T-cell (primary cell): ENCODE results near the gene MUC2. TPM values are rescaled to one million over a fixed set of nuclear protein-coding genes. Genes with fewer than 3 reads are reported as not detected.

Experiments
- ATAC-seq, 4 experiments: fragments of 200-7000 bp in 3 of 4; fragments of 150-1000 bp in 1 of 4; cut with Tn5 transposase; replicated peaks in 1 of 4; 1 replicate in 3 of 4; 2 replicates in 1 of 4; pipeline ENCODE4 v1.10.0; 2021; ENCODE audit warnings: moderate library complexity in 3 of 4, mild to moderate bottlenecking in 2 of 4, moderate number of reproducible peaks in 1 of 4
- CTCF ChIA-PET, 2 donors: fragments of 300-600 bp; sonication (Branson Sonifier 250); formaldehyde crosslinking; loops; one replicate each; lab custom pipeline; 2022; ENCODE audit warnings: antibody characterized with exemption in 2 of 2; lab: Charles Lee
- POLR2A ChIA-PET, 2 donors: fragments of 300-600 bp; sonication (Branson Sonifier 250); formaldehyde crosslinking; loops; one replicate each; lab custom pipeline; 2022; ENCODE audit warnings: antibody characterized with exemption in 2 of 2; lab: Charles Lee
- DNase-seq, 35 experiments: peaks; one replicate each; pipeline versions ENCODE4 v3.0.0 to v3.0.0-alpha.2; 2013 to 2023
- H3K27ac ChIP-seq: one replicate; pipeline ENCODE4 v1.5.1; 2013; ENCODE audit warnings: low read length
- H3K27me3 ChIP-seq, 2 experiments: replicated peaks in 1 of 2; 1 replicate in 1 of 2; 2 replicates in 1 of 2; pipeline versions ENCODE4 v1.6.1 to v1.7.0; 2013; ENCODE audit warnings: low read length in 1 of 2, mixed read lengths in 1 of 2; ENCODE audit not compliant: control insufficient read depth in 2 of 2, insufficient read depth in 2 of 2; ENCODE audit errors: extremely low read depth in 1 of 2
- H3K36me3 ChIP-seq, 2 donors: 1 replicate in 1 of 2; 2 replicates in 1 of 2; pipeline versions ENCODE4 v1.6.1 to v1.7.0; 2013; ENCODE audit warnings: low read length in 1 of 2; ENCODE audit not compliant: control insufficient read depth in 2 of 2, insufficient read depth in 1 of 2; ENCODE audit errors: extremely low read depth in 1 of 2
- H3K4me1 ChIP-seq, 2 experiments: 1 replicate in 1 of 2; 2 replicates in 1 of 2; pipeline versions ENCODE4 v1.6.1 to v1.7.0; 2013; ENCODE audit warnings: low read length in 2 of 2, mixed read lengths in 1 of 2; ENCODE audit not compliant: insufficient read depth in 2 of 2, control insufficient read depth in 1 of 2; ENCODE audit errors: extremely low read depth in 1 of 2
- H3K4me3 ChIP-seq, 2 donors: 1 replicate in 1 of 2; 2 replicates in 1 of 2; pipeline versions ENCODE4 v1.5.1 to v1.7.0; 2013; ENCODE audit warnings: mild to moderate bottlenecking in 2 of 2, low read length in 1 of 2, moderate library complexity in 1 of 2; ENCODE audit not compliant: control insufficient read depth in 1 of 2; ENCODE audit errors: extremely low read depth in 1 of 2
- H3K9me3 ChIP-seq: 2 replicates; pipeline ENCODE4 v1.7.0; 2013
- H3K27ac Mint-ChIP-seq, 2 donors: one replicate each; pipeline ENCODE4 v1.8.0; 2020 to 2021; ENCODE audit warnings: mild to moderate bottlenecking in 2 of 2, mixed read lengths in 2 of 2
- H3K27me3 Mint-ChIP-seq, 2 donors: one replicate each; pipeline ENCODE4 v1.8.0; 2021 to 2022; ENCODE audit warnings: mixed read lengths in 2 of 2
- H3K36me3 Mint-ChIP-seq: one replicate; pipeline ENCODE4 v1.8.0; 2021; ENCODE audit warnings: mixed read lengths
- H3K4me1 Mint-ChIP-seq, 3 donors: one replicate each; pipeline ENCODE4 v1.8.0; 2020 to 2022; ENCODE audit warnings: mixed read lengths in 3 of 3, mild to moderate bottlenecking in 1 of 3
- H3K4me3 Mint-ChIP-seq, 3 donors: one replicate each; pipeline ENCODE4 v1.8.0; 2020 to 2022; ENCODE audit warnings: mild to moderate bottlenecking in 3 of 3, mixed read lengths in 3 of 3, moderate library complexity in 3 of 3
- H3K9me3 Mint-ChIP-seq, 3 donors: one replicate each; pipeline ENCODE4 v1.8.0; 2020 to 2022; ENCODE audit warnings: mixed read lengths in 3 of 3
- WGBS: methylation state at CpG from one replicate; pipeline ENCODE4 v1.1.5; 2013; ENCODE audit warnings: missing lambda C conversion rate; ENCODE audit not compliant: insufficient coverage; 5-methylcytosine and 5-hydroxymethylcytosine counted together
- total RNA-seq, 35 experiments: library from RNA in 6 of 35; stranded (reverse) in 6 of 35; fragments of 120-200 nt in 1 of 35; gene quantifications; one replicate each; pipeline versions ENCODE4 v1.2.1 to v1.2.4 and lab custom pipeline; 2013 to 2026

MUC2 gene
- total RNA-seq, 5 donors from 2014 or later (not counting 1 experiment from before 2014, with no cell fraction given): 0.12 to 1.4 (median 0.53) TPM; not detected in 2

DNA sequence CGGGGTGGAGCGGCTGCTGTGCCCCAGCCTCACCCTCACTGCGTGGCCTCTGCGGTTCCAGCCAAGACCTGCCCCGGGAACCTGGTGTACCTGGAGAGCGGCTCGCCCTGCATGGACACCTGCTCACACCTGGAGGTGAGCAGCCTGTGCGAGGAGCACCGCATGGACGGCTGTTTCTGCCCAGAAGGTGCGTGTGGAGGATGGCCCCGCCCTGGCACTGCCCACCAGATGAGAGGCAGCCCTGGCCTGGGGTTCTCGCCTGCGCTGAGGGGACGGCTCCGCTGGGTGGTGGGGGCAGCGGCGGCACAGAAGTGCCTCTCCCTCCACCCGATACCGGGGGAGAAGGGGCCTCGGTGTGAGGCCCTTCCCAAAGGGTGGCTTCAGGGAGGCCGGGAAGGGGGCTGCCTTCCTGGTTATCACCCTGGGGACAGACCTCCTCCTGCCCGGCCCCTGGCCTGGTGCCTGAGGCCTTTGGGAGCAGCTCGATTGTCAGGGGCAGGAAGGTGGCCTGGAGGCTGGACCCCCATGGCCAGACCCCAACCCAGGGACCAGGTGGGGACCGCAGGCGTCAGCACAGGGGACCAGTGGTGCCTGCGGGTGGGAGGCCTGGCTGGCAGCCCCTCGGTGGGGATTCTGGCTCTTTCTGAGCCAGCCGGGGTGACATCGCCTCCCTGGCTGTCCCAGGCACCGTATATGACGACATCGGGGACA lies 7.1 kb downstream of the MUC2 start:
- ChIA-PET POLR2A (no interaction called here), CTCF (no interaction called here)
- Histone ChIP-seq H3K27ac (no peak overlapping the region), H3K4me1 (no peaks in the 10 kb centered on the region), H3K4me3 (no peak overlapping the region), H3K27me3 (peaks cover 0 to 7% of the 10 kb centered on the region in 2 experiments), H3K9me3 (no peaks in the 10 kb centered on the region), H3K36me3 (no peaks in the 10 kb centered on the region)
- no peak for ATAC-seq
- no peaks in the 10 kb centered on the region for H3K36me3 Mint-ChIP-seq
- H3K27me3 Mint-ChIP-seq: no peaks in the 10 kb centered on the region
- no peak overlapping the region for H3K4me3 Mint-ChIP-seq
- 85% methylated on average over 28 of the region's 33 CpGs for WGBS
- no peaks in the 10 kb centered on the region for H3K9me3 Mint-ChIP-seq
- no peak overlapping the region for H3K27ac Mint-ChIP-seq
- no peak for DNase-seq
- H3K4me1 Mint-ChIP-seq: no peaks in the 10 kb centered on the region

DNA sequence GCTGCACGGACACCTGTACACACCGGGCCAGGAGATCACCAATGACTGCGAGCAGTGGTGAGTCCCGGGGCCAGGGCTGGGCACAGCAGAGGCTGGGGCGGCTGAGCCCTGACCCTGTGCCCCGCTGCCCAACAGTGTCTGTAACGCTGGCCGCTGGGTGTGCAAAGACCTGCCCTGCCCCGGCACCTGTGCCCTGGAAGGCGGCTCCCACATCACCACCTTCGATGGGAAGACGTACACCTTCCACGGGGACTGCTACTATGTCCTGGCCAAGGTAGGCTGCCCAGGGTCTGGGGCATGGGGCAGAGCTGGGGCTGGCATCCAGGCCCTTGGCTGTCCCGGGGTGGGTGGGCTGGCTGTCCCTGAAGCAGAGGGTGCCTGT lies 7.7 kb downstream of the MUC2 start:
- Histone ChIP-seq H3K4me1 (no peaks in the 10 kb centered on the region), H3K27me3 (peaks cover 0 to 7% of the 10 kb centered on the region in 2 experiments), H3K4me3 (no peak overlapping the region), H3K36me3 (no peaks in the 10 kb centered on the region), H3K9me3 (no peaks in the 10 kb centered on the region), H3K27ac (no peak overlapping the region)
- H3K27me3 Mint-ChIP-seq: no peaks in the 10 kb centered on the region
- no peak overlapping the region for H3K27ac Mint-ChIP-seq
- no peak for ATAC-seq
- DNase-seq: no peak
- no peaks in the 10 kb centered on the region for H3K4me1 Mint-ChIP-seq
- WGBS: 94% methylated on average over 14 of the region's 14 CpGs
- CTCF ChIA-PET: no interaction called here
- POLR2A ChIA-PET: no interaction called here
- no peaks in the 10 kb centered on the region for H3K9me3 Mint-ChIP-seq
- H3K36me3 Mint-ChIP-seq: no peaks in the 10 kb centered on the region
- no peak overlapping the region for H3K4me3 Mint-ChIP-seq

DNA sequence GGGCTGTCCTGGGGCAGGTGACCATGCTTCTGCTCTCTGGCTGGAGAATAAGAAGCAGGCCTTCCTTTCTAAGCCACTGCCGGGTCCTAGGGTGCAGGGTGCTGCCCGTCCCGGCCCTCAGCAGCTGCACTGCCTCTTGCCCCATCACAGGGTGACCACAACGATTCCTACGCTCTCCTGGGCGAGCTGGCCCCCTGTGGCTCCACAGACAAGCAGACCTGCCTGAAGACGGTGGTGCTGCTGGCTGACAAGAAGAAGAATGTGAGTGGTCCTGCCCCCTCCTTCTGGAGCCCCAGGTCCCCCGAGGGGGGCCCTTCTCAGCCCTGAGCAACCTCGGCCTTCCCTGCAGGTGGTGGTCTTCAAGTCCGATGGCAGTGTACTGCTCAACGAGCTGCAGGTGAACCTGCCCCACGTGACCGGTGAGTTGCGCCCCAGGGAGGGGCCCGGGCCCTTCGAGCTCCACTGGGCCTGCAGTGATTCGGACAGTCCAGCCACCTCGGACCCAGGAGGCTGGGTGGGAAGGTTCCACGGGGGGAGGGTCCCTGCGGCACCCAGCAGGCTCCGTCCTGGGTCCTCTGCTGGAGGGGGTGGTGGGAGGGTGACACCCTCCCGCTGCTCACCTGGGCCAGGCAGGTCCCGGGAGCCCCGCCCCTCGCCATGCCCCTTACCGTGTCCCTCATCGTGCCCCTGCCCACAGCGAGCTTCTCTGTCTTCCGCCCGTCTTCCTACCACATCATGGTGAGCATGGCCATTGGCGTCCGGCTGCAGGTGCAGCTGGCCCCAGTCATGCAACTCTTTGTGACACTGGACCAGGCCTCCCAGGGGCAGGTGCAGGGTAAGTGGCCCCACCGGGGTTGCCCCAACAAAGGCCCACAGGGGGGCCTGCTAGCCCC lies 8.3 kb downstream of the MUC2 start:
- CTCF ChIA-PET: no interaction called here
- no peak for ATAC-seq
- no peaks in the 10 kb centered on the region for H3K9me3 ChIP-seq
- no peaks in the 10 kb centered on the region for H3K4me1 Mint-ChIP-seq
- no peak overlapping the region for H3K27ac ChIP-seq
- no peaks in the 10 kb centered on the region for H3K36me3 ChIP-seq
- no peaks in the 10 kb centered on the region for H3K27me3 Mint-ChIP-seq
- no peak for DNase-seq
- H3K27me3 ChIP-seq: peaks cover 0 to 7% of the 10 kb centered on the region in 2 experiments
- POLR2A ChIA-PET: no interaction called here
- no peaks in the 10 kb centered on the region for H3K36me3 Mint-ChIP-seq
- H3K4me1 ChIP-seq: no peaks in the 10 kb centered on the region
- H3K4me3 ChIP-seq: no peak overlapping the region
- no peaks in the 10 kb centered on the region for H3K9me3 Mint-ChIP-seq
- H3K27ac Mint-ChIP-seq: no peak overlapping the region
- H3K4me3 Mint-ChIP-seq: no peak overlapping the region
- 78% methylated on average over 33 of the region's 33 CpGs for WGBS

DNA sequence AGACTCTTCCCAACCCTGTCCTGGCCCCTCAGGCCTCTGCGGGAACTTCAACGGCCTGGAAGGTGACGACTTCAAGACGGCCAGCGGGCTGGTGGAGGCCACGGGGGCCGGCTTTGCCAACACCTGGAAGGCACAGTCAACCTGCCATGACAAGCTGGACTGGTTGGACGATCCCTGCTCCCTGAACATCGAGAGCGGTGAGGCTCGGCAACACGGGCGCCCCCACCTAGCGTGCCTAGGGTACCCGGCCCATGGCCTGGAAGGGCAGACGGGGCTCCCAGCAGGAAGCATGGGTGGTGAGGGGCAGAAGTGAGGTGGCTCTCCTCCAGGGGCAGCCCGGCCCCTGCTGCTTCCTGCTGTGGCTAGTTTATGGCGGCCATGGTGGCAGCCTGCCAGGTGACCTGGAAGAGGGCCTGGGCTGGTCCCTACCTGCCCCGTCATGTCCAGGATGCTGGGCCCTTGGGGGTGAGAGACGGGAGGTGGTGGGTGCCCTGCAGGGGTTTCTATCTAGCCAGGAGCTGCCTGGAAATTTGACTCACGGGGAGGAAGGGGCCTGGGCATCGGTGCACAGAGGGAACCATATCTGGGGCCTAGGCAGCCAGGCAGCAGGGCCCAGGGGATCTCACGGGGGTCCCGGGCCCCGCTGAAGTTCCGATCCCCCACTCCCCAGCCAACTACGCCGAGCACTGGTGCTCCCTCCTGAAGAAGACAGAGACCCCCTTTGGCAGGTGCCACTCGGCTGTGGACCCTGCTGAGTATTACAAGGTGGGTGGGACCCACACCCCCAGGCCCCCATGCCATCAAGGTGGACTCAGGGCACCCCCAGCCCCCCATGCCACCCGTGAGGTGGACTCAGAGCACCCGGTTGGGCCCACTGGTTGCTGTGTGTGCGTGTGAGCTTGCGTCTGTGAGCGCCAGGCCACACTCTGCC lies 9.2 kb downstream of the MUC2 start:
- Histone ChIP-seq H3K4me3 (no peak overlapping the region), H3K27ac (no peak overlapping the region), H3K4me1 (no peaks in the 10 kb centered on the region), H3K27me3 (peaks cover 0 to 7% of the 10 kb centered on the region in 2 experiments), H3K9me3 (no peaks in the 10 kb centered on the region), H3K36me3 (no peaks in the 10 kb centered on the region)
- WGBS: 60% methylated on average over 22 of the region's 34 CpGs
- CTCF ChIA-PET: no interaction called here
- ATAC-seq (no peak), DNase-seq (no peak)
- no peaks in the 10 kb centered on the region for H3K9me3 Mint-ChIP-seq
- no peaks in the 10 kb centered on the region for H3K27me3 Mint-ChIP-seq
- no peaks in the 10 kb centered on the region for H3K4me1 Mint-ChIP-seq
- H3K4me3 Mint-ChIP-seq: no peak overlapping the region
- POLR2A ChIA-PET: no interaction called here
- no peaks in the 10 kb centered on the region for H3K36me3 Mint-ChIP-seq
- no peak overlapping the region for H3K27ac Mint-ChIP-seq

DNA sequence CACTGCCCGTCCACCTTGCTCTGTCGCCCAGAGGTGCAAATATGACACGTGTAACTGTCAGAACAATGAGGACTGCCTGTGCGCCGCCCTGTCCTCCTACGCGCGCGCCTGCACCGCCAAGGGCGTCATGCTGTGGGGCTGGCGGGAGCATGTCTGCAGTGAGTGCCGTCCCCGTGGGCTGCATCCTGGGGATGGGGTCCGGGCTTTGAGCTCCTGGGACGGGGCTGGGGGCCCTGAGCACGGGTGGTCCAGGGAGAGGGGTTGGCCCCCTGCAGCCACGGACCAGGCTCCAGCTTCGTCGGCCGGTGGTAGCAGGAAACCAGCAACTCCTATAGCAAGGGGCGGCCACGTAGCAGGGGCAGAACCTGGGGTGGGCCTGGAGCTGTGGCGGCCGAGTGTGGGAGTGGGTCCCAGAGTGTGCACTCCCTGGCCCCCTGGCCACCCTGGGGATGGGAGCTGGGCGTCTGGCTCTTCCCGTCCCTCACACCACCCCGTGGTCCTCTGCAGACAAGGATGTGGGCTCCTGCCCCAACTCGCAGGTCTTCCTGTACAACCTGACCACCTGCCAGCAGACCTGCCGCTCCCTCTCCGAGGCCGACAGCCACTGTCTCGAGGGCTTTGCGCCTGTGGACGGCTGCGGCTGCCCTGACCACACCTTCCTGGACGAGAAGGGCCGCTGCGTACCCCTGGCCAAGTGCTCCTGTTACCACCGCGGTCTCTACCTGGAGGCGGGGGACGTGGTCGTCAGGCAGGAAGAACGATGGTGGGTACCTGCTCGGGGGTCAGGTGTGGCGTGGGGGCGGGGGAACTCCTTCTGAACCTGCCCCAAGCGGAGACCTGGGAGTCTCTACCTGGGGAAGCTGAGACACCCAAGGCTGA lies 10.1 kb downstream of the MUC2 start:
- ChIA-PET POLR2A (no interaction called here), CTCF (no interaction called here)
- H3K4me1 Mint-ChIP-seq: no peaks in the 10 kb centered on the region
- no peak overlapping the region for H3K27ac ChIP-seq
- H3K27ac Mint-ChIP-seq: no peak overlapping the region
- H3K36me3 ChIP-seq: no peaks in the 10 kb centered on the region
- no peak overlapping the region for H3K4me3 ChIP-seq
- 67% methylated on average over 49 of the region's 49 CpGs for WGBS
- peaks cover 0 to 7% of the 10 kb centered on the region in 2 experiments for H3K27me3 ChIP-seq
- H3K9me3 ChIP-seq: no peaks in the 10 kb centered on the region
- no peaks in the 10 kb centered on the region for H3K9me3 Mint-ChIP-seq
- no peaks in the 10 kb centered on the region for H3K36me3 Mint-ChIP-seq
- no peaks in the 10 kb centered on the region for H3K27me3 Mint-ChIP-seq
- no peaks in the 10 kb centered on the region for H3K4me1 ChIP-seq
- no peak for DNase-seq
- no peak for ATAC-seq
- no peak overlapping the region for H3K4me3 Mint-ChIP-seq
